ENCODE data around the gene CFAP157.

GRCh38 chr9:127732444-127732843 lies 25.7 kb downstream of the CFAP157 start:
- TF ChIP-seq CTCF (IDR thresholded peaks at IDR 0.05) (no peak), POLR2A (IDR thresholded peaks at IDR 0.05) (no peak)
